Testis (tissue), 3 donors: Measurements from ENCODE around the gene SLC2A6. TPM values are rescaled to one million over a fixed set of nuclear protein-coding genes. Genes with fewer than 3 reads are reported as not detected.

Source experiments
- DNase-seq: peaks from one replicate; pipeline ENCODE4 v3.0.0-alpha.2; 2019
- H3K27ac ChIP-seq, 2 donors: fragments of 200-600 bp; sonication (generic); one replicate each; pipeline ENCODE4 v1.5.1; 2019
- H3K27me3 ChIP-seq: fragments of 200-600 bp; sonication (generic); one replicate; pipeline ENCODE4 v1.5.1; 2019
- H3K36me3 ChIP-seq: fragments of 200-600 bp; sonication (generic); one replicate; pipeline ENCODE4 v1.5.1; 2017; ENCODE audit warnings: low read depth; ENCODE audit errors: missing control alignments
- H3K4me1 ChIP-seq: fragments of 200-600 bp; sonication (generic); one replicate; pipeline ENCODE4 v1.5.1; 2019
- H3K4me3 ChIP-seq, 2 donors: fragments of 200-600 bp; sonication (generic); one replicate each; pipeline ENCODE4 v1.5.1; 2017 to 2019
- H3K9me3 ChIP-seq: fragments of 200-600 bp; sonication (generic); one replicate; pipeline ENCODE4 v1.5.1; 2017
- CTCF ChIP-seq, 3 experiments: fragments of 450-650 bp in 2 of 3; fragments of 200-600 bp in 1 of 3; sonication (generic) in 1 of 3; IDR thresholded peaks; one replicate each; pipeline ENCODE4 v1.5.1; 2016 to 2019; ENCODE audit warnings: antibody characterized with exemption in 3 of 3, mild to moderate bottlenecking in 2 of 3, moderate library complexity in 1 of 3
- POLR2A ChIP-seq: fragments of 450-650 bp; IDR thresholded peaks from one replicate; pipeline ENCODE4 v1.6.1; 2017; ENCODE audit warnings: antibody characterized with exemption, mild to moderate bottlenecking, moderate library complexity
- WGBS, 2 donors: methylation state at CpG; one replicate each; pipeline ENCODE4 v1.1.5; 2018; 5-methylcytosine and 5-hydroxymethylcytosine counted together
- intact Hi-C: fragments of 100-400 bp; cut with DNase I; formaldehyde crosslinking; loops from one replicate; pipeline ENCODE4 v1.15.1; 2023; ENCODE audit warnings: low total_unique reads
- polyA plus RNA-seq: library from polyadenylated mRNA; stranded (reverse); fragments of 350-450 nt; fragmentation: Illumina TruSeq; extraction: RNeasy Lipid Tissue Mini Kit (QIAGEN cat#74804); gene quantifications from one replicate; pipeline ENCODE4 v1.2.3, GENCODE V29; 2014; ENCODE audit warnings: low read depth, low replicate concordance; ENCODE audit not compliant: insufficient read depth
- total RNA-seq, 2 donors: library from RNA; depleted of rRNA; stranded (reverse); fragments of >200 nt; gene quantifications; one replicate each; pipeline ENCODE4 v1.2.3, GENCODE V29; 2016

The SLC2A6 gene
- total and polyA plus RNA-seq, 3 donors from 2014 or later = 2.6 to 3.5 (median 2.9) TPM

- 76 to 86% methylated on average over 4 to 12 of the region's 12 CpGs for WGBS, 2 donors
- Histone ChIP-seq H3K27ac (peak overlapping the region in 1 of 2 donors; percentile 56), H3K4me1 (peaks cover 41% of the 10 kb centered on the region), H3K4me3 (no peak overlapping the region), H3K27me3 (no peaks in the 10 kb centered on the region), H3K36me3 (no peaks in the 10 kb centered on the region), H3K9me3 (no peaks in the 10 kb centered on the region)
- intact Hi-C loops = no loop called here
- DNase-seq = no peak
- TF ChIP-seq CTCF (IDR thresholded peaks at IDR 0.05) (no peak), POLR2A (no peak)
Observed at GRCh38 chr9:133490865-133491655, 12.2 kb upstream of the SLC2A6 start.

- no peak for TF ChIP-seq POLR2A
- no peak for TF ChIP-seq CTCF (IDR thresholded peaks at IDR 0.05)
- intact Hi-C loops = no loop called here
- H3K4me1 ChIP-seq = peaks cover 40% of the 10 kb centered on the region
- WGBS, 2 donors = 85 to 89% methylated on average over 13 of the region's 13 CpGs
- no peaks in the 10 kb centered on the region for H3K27me3 ChIP-seq
- no peak for DNase-seq
- H3K9me3 ChIP-seq = no peaks in the 10 kb centered on the region
- H3K4me3 ChIP-seq = no peak overlapping the region
- H3K36me3 ChIP-seq = no peaks in the 10 kb centered on the region
- H3K27ac ChIP-seq = no peak overlapping the region
Observed at GRCh38 chr9:133490201-133490681, 11.3 kb upstream of the SLC2A6 start.

- Histone ChIP-seq H3K4me1 (peaks cover 35% of the 10 kb centered on the region), H3K27ac (no peak overlapping the region), H3K9me3 (no peaks in the 10 kb centered on the region), H3K4me3 (no peak overlapping the region), H3K36me3 (no peaks in the 10 kb centered on the region), H3K27me3 (no peaks in the 10 kb centered on the region)
- DNase-seq = no peak
- 93 to 98% methylated on average over 16 to 19 of the region's 19 CpGs for WGBS, 2 donors
- no peak for TF ChIP-seq POLR2A
- no peak for TF ChIP-seq CTCF (IDR thresholded peaks at IDR 0.05)
- intact Hi-C loops = no loop called here
Observed at GRCh38 chr9:133489253-133490190, 10.6 kb upstream of the SLC2A6 start.

- TF ChIP-seq POLR2A (no peak), CTCF (IDR thresholded peaks at IDR 0.05) (no peak)
- intact Hi-C loops = no loop called here
- WGBS, 2 donors = 91 to 93% methylated on average over 17 to 18 of the region's 18 CpGs
- H3K4me3 ChIP-seq = no peak overlapping the region
- no peak overlapping the region for H3K27ac ChIP-seq
- H3K36me3 ChIP-seq = no peaks in the 10 kb centered on the region
- DNase-seq = no peak
- H3K27me3 ChIP-seq = no peaks in the 10 kb centered on the region
- peaks cover 28% of the 10 kb centered on the region for H3K4me1 ChIP-seq
- no peaks in the 10 kb centered on the region for H3K9me3 ChIP-seq
Observed at GRCh38 chr9:133488686-133489252, 9.9 kb upstream of the SLC2A6 start.
